ENCODE measurements around the gene PALLD.

DNA sequence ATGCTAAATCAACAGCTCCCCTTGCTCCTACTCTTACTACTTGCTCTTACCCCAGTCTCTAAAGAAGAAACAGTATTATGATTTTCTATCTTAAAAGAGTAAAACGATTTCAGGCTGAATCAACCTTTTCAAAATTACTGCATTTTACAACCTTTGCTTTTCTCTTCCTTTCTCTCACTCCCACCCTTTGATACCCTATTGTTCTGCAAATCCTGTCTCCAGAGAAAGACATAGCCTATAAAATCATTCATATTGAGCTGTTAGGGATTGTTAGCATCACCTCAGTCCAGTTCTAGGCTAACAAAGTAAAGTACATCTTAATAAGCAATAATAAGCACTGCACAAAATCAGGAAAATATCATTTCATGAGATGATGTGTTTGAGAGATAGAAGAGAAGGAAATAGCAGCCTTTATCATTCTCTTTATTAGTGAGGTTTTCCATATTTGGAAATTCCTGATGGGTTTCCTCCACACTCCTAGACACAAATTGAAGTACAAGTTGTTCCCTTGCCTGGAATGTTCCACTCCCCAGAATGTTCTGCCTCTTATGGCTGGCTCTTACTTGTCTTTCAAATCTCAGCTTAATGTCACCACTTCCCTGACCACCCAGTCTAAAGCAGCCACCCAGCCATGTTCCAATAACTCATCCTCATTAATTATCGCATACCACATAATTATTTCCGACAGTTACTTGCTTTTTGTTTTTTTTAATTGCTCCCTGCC, 219.7 kb downstream of the PALLD start:
- TF ChIP-seq, protein P1, sequence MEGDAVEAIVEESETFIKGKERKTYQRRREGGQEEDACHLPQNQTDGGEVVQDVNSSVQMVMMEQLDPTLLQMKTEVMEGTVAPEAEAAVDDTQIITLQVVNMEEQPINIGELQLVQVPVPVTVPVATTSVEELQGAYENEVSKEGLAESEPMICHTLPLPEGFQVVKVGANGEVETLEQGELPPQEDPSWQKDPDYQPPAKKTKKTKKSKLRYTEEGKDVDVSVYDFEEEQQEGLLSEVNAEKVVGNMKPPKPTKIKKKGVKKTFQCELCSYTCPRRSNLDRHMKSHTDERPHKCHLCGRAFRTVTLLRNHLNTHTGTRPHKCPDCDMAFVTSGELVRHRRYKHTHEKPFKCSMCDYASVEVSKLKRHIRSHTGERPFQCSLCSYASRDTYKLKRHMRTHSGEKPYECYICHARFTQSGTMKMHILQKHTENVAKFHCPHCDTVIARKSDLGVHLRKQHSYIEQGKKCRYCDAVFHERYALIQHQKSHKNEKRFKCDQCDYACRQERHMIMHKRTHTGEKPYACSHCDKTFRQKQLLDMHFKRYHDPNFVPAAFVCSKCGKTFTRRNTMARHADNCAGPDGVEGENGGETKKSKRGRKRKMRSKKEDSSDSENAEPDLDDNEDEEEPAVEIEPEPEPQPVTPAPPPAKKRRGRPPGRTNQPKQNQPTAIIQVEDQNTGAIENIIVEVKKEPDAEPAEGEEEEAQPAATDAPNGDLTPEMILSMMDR (IDR thresholded peaks at IDR 0.05), result no peak
- no peak for TF ChIP-seq POLR2A (IDR thresholded peaks at IDR 0.05)

All from esophagus squamous epithelium (tissue), 4 donors.